HepG2 (cell line): Measurements from ENCODE around the gene CBX7.

Experiments
- CCDC6 ChIP-seq: sonication (generic); formaldehyde crosslinking; IDR thresholded peaks from 2 replicates; pipeline ENCODE4 v1.8.1; 2022; ENCODE audit warnings: mild to moderate bottlenecking, missing genetic modification reagents, moderate library complexity
- CHD2 ChIP-seq: IDR thresholded peaks from 2 replicates; pipeline ENCODE4 v1.6.1; 2011; ENCODE audit warnings: low read depth, low read length, improper control_type of control experiment
- MAFK ChIP-seq, 2 experiments: IDR thresholded peaks in 1 of 2; conservative IDR thresholded peaks in 1 of 2; 2 replicates each; pipeline ENCODE4 v1.6.1; 2011; ENCODE audit warnings: improper control_type of control experiment in 2 of 2, low read length in 2 of 2
- NR1H2 ChIP-seq: sonication (generic); formaldehyde crosslinking; IDR thresholded peaks from 2 replicates; pipeline ENCODE4 v1.8.1; 2022; ENCODE audit warnings: low read depth, missing genetic modification reagents, borderline replicate concordance
- RAD21 ChIP-seq: fragments of 450-650 bp; formaldehyde crosslinking; IDR thresholded peaks from 2 replicates; pipeline ENCODE4 v1.5.0; 2020; ENCODE audit warnings: mild to moderate bottlenecking
- RBM39 ChIP-seq: fragments of 200-400 bp; formaldehyde crosslinking; IDR thresholded peaks from one replicate; pipeline ENCODE4 v1.6.1; 2018; ENCODE audit warnings: antibody characterized with exemption, mild to moderate bottlenecking, low read depth, low read length; ENCODE audit not compliant: poor library complexity, severe bottlenecking
- RFX5 ChIP-seq: IDR thresholded peaks from 2 replicates; pipeline ENCODE4 v1.6.1; 2011; ENCODE audit warnings: low read depth, low read length, improper control_type of control experiment
- ZNF558 ChIP-seq: sonication (generic); formaldehyde crosslinking; IDR thresholded peaks from 2 replicates; pipeline ENCODE4 v1.9.0; 2022; ENCODE audit warnings: mild to moderate bottlenecking, missing genetic modification reagents, borderline replicate concordance
- TF ChIP-seq, protein P1 (sequence below): sonication (generic); formaldehyde crosslinking; conservative IDR thresholded peaks from 2 replicates; pipeline ENCODE4 v1.4.0; 2020; ENCODE audit warnings: mild to moderate bottlenecking, missing genetic modification reagents, moderate library complexity
- TF ChIP-seq, protein P2 (sequence below): sonication (generic); formaldehyde crosslinking; IDR thresholded peaks from 2 replicates; pipeline ENCODE4 v1.4.0; 2020; ENCODE audit warnings: missing genetic modification reagents

DNA sequence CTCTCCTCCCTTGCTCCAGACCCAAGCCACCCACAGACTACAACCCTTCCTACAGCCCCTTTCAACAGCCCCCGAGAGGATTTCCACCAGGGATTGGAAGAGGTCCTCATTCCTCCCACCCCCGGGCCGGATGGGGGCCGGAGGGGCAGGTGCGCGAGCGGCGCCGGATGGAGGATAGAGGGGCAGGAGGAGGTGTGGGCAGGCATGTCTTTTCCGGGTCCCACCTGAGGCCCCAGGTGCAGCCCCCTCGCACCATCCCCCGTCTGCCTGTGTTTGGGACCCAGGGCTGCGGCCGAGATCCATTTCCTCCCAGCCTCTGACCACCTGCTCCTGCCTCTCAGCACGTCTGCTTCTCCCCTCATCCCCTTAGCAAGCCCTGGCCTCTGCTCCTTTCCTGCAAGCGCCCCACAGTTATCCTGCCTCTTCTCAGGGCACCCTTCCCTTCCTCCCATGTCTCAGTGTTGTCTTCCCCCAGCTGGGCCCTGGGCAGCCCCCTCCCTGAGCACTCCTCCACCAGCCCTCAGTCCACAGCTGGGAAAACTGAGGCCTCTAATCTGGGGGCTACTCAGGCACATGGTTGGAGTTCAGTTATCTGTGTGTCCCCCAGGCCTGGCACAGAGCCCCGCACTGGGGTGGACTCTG is 19.3 kb upstream of the CBX7 start:
- no peak for TF ChIP-seq RBM39
- TF ChIP-seq, protein P1, sequence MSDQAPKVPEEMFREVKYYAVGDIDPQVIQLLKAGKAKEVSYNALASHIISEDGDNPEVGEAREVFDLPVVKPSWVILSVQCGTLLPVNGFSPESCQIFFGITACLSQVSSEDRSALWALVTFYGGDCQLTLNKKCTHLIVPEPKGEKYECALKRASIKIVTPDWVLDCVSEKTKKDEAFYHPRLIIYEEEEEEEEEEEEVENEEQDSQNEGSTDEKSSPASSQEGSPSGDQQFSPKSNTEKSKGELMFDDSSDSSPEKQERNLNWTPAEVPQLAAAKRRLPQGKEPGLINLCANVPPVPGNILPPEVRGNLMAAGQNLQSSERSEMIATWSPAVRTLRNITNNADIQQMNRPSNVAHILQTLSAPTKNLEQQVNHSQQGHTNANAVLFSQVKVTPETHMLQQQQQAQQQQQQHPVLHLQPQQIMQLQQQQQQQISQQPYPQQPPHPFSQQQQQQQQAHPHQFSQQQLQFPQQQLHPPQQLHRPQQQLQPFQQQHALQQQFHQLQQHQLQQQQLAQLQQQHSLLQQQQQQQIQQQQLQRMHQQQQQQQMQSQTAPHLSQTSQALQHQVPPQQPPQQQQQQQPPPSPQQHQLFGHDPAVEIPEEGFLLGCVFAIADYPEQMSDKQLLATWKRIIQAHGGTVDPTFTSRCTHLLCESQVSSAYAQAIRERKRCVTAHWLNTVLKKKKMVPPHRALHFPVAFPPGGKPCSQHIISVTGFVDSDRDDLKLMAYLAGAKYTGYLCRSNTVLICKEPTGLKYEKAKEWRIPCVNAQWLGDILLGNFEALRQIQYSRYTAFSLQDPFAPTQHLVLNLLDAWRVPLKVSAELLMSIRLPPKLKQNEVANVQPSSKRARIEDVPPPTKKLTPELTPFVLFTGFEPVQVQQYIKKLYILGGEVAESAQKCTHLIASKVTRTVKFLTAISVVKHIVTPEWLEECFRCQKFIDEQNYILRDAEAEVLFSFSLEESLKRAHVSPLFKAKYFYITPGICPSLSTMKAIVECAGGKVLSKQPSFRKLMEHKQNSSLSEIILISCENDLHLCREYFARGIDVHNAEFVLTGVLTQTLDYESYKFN (CRISPR knock-in tag): no peak
- TF ChIP-seq CCDC6 (CRISPR knock-in tag): no peak
- TF ChIP-seq RAD21 (CRISPR knock-in tag): no peak
- TF ChIP-seq, protein P2, sequence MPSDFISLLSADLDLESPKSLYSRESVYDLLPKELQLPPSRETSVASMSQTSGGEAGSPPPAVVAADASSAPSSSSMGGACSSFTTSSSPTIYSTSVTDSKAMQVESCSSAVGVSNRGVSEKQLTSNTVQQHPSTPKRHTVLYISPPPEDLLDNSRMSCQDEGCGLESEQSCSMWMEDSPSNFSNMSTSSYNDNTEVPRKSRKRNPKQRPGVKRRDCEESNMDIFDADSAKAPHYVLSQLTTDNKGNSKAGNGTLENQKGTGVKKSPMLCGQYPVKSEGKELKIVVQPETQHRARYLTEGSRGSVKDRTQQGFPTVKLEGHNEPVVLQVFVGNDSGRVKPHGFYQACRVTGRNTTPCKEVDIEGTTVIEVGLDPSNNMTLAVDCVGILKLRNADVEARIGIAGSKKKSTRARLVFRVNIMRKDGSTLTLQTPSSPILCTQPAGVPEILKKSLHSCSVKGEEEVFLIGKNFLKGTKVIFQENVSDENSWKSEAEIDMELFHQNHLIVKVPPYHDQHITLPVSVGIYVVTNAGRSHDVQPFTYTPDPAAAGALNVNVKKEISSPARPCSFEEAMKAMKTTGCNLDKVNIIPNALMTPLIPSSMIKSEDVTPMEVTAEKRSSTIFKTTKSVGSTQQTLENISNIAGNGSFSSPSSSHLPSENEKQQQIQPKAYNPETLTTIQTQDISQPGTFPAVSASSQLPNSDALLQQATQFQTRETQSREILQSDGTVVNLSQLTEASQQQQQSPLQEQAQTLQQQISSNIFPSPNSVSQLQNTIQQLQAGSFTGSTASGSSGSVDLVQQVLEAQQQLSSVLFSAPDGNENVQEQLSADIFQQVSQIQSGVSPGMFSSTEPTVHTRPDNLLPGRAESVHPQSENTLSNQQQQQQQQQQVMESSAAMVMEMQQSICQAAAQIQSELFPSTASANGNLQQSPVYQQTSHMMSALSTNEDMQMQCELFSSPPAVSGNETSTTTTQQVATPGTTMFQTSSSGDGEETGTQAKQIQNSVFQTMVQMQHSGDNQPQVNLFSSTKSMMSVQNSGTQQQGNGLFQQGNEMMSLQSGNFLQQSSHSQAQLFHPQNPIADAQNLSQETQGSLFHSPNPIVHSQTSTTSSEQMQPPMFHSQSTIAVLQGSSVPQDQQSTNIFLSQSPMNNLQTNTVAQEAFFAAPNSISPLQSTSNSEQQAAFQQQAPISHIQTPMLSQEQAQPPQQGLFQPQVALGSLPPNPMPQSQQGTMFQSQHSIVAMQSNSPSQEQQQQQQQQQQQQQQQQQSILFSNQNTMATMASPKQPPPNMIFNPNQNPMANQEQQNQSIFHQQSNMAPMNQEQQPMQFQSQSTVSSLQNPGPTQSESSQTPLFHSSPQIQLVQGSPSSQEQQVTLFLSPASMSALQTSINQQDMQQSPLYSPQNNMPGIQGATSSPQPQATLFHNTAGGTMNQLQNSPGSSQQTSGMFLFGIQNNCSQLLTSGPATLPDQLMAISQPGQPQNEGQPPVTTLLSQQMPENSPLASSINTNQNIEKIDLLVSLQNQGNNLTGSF: no peak
- TF ChIP-seq ZNF558 (CRISPR knock-in tag): no peak
- TF ChIP-seq RFX5: no peak
- TF ChIP-seq NR1H2: no peak
- no peak for TF ChIP-seq MAFK (conservative IDR thresholded peaks at IDR 0.05 in 1 of 2, IDR thresholded peaks at IDR 0.05 in 1 of 2; ENCODE audit: low read length in 2 of 2)
- no peak for TF ChIP-seq CHD2
